A673 (cell line): ENCODE results near the gene DMD. TPM values are rescaled to one million over a fixed set of nuclear protein-coding genes. Genes with fewer than 3 reads are reported as not detected.

Source experiments
- BruUV-seq: library from RNA; stranded (reverse); fragments of 400-500 nt; replicated peaks from 2 replicates; lab custom pipeline; 2021; lab: Mats Ljungman, UMichigan
- CTCF ChIA-PET: fragments of 300-600 bp; sonication (Branson Sonifier 250); formaldehyde crosslinking; loops from one replicate; lab custom pipeline; 2022; ENCODE audit warnings: antibody characterized with exemption; lab: Charles Lee
- POLR2A ChIA-PET: fragments of 300-600 bp; sonication (Branson Sonifier 250); formaldehyde crosslinking; loops from one replicate; lab custom pipeline; 2022; ENCODE audit warnings: antibody characterized with exemption; ENCODE audit not compliant: low non-redundant PET; lab: Charles Lee
- DNase-seq: peaks from one replicate; pipeline ENCODE4 v3.0.0-alpha.2; 2015; ENCODE audit warnings: low spot score
- H3K27ac ChIP-seq: fragments of 200-600 bp; sonication (generic); 2 replicates; pipeline ENCODE4 v1.5.1; 2016; ENCODE audit warnings: mixed run types, low read depth, mild to moderate bottlenecking, mixed read lengths, antibody characterized with exemption, low read length; ENCODE audit not compliant: poor library complexity, severe bottlenecking
- H3K27me3 ChIP-seq: fragments of 200-600 bp; sonication (generic); replicated peaks from 2 replicates; pipeline ENCODE4 v1.6.1; 2017; ENCODE audit warnings: mixed run types, low read depth, mild to moderate bottlenecking, mixed read lengths, antibody characterized with exemption, low read length; ENCODE audit not compliant: insufficient read depth, poor library complexity
- H3K36me3 ChIP-seq: fragments of 200-600 bp; sonication (generic); 2 replicates; pipeline ENCODE4 v1.6.1; 2016; ENCODE audit warnings: mixed run types, mild to moderate bottlenecking, mixed read lengths, antibody characterized with exemption, low read length; ENCODE audit not compliant: insufficient read depth, poor library complexity, severe bottlenecking
- H3K4me1 ChIP-seq: fragments of 200-600 bp; sonication (generic); 2 replicates; pipeline ENCODE4 v1.6.1; 2017; ENCODE audit warnings: mixed run types, mild to moderate bottlenecking, mixed read lengths, antibody characterized with exemption, low read length; ENCODE audit not compliant: insufficient read depth, poor library complexity, severe bottlenecking
- H3K4me3 ChIP-seq: fragments of 200-600 bp; sonication (generic); 2 replicates; pipeline ENCODE4 v1.5.1; 2016; ENCODE audit warnings: low read depth, mixed run types, mild to moderate bottlenecking, mixed read lengths, low read length; ENCODE audit not compliant: poor library complexity, severe bottlenecking
- H3K9me3 ChIP-seq: fragments of 200-600 bp; sonication (generic); 2 replicates; pipeline ENCODE4 v1.6.1; 2016; ENCODE audit warnings: mixed run types, low read depth, mild to moderate bottlenecking, mixed read lengths, antibody characterized with exemption, low read length; ENCODE audit not compliant: poor library complexity, severe bottlenecking
- CTCF ChIP-seq: fragments of 300-800, 200-600 bp; sonication (generic); conservative IDR thresholded peaks from 2 replicates; pipeline ENCODE4 v1.5.1; 2017; ENCODE audit warnings: low read depth, mild to moderate bottlenecking, antibody characterized with exemption, low read length, moderate library complexity, mixed read lengths
- EZH2 ChIP-seq: fragments of 200-600 bp; sonication (generic); IDR thresholded peaks from 2 replicates; pipeline ENCODE4 v1.6.1; 2017; ENCODE audit warnings: borderline replicate concordance, low read depth, mild to moderate bottlenecking, mixed read lengths, antibody characterized with exemption, low read length; ENCODE audit not compliant: poor library complexity, severe bottlenecking
- intact Hi-C: fragments of 100-400 bp; cut with micrococcal nuclease; formaldehyde crosslinking; loops from one replicate; pipeline ENCODE4 v1.10.0; 2022; ENCODE audit not compliant: unreplicated experiment
- total RNA-seq: library from RNA; stranded (reverse); gene quantifications from 2 replicates; pipeline ENCODE4 v1.2.3, GENCODE V29; 2021

The DMD gene
- total RNA-seq, 1 experiment from 2014 or later = 5.4 TPM

GRCh38 chrX:31603411-31604120, 1607.8 kb downstream of the DMD start:
- intact Hi-C loops = no loop called here
- POLR2A ChIA-PET = interaction anchor here (0.7 kb wide), 1 partner anchor 39 kb away, joined by 6 read pairs; no protein-coding TSS in a partner anchor
- CTCF ChIA-PET = no interaction called here
- no peak overlapping the region for H3K4me3 ChIP-seq
- TF ChIP-seq CTCF (no peak), EZH2 (no peak)
- no peak overlapping the region for H3K27ac ChIP-seq
- H3K9me3 ChIP-seq = no peaks in the 10 kb centered on the region
- DNase-seq = no peak
- H3K4me1 ChIP-seq = no peaks in the 10 kb centered on the region
- H3K36me3 ChIP-seq = no peaks in the 10 kb centered on the region
- H3K27me3 ChIP-seq = no peaks in the 10 kb centered on the region
- BruUV-seq = no TSS peak

- no peaks in the 10 kb centered on the region for H3K36me3 ChIP-seq
- H3K4me1 ChIP-seq = no peaks in the 10 kb centered on the region
- TF ChIP-seq EZH2 = no peak
- no peak for TF ChIP-seq CTCF
- no peaks in the 10 kb centered on the region for H3K27me3 ChIP-seq
- no peak overlapping the region for H3K4me3 ChIP-seq
- CTCF ChIA-PET = no interaction called here
- no peak overlapping the region for H3K27ac ChIP-seq
- POLR2A ChIA-PET = no interaction called here
- no peaks in the 10 kb centered on the region for H3K9me3 ChIP-seq
- intact Hi-C loops = no loop called here
- no peak for DNase-seq
- BruUV-seq = no TSS peak
Observed at GRCh38 chrX:31600823-31601222, 1610.5 kb downstream of the DMD start.

- BruUV-seq = no TSS peak
Observed at GRCh38 chrX:31593353-31593752, 1618.0 kb downstream of the DMD start.

More at GRCh38 chrX:31593353-31593752, 1618.0 kb downstream of the DMD start:
- DNase-seq = no peak
- no peak overlapping the region for H3K27ac ChIP-seq
- peaks cover 5% of the 10 kb centered on the region for H3K4me1 ChIP-seq
- CTCF ChIA-PET = no interaction called here
- H3K4me3 ChIP-seq = no peak overlapping the region
- no peak for TF ChIP-seq EZH2
- no peak for TF ChIP-seq CTCF
- intact Hi-C loops = no loop called here
- POLR2A ChIA-PET = no interaction called here
- H3K27me3 ChIP-seq = no peaks in the 10 kb centered on the region
- H3K36me3 ChIP-seq = no peaks in the 10 kb centered on the region
- no peaks in the 10 kb centered on the region for H3K9me3 ChIP-seq
